ENCODE results near the gene MOSPD3. TPM values are rescaled to one million over a fixed set of nuclear protein-coding genes. Genes with fewer than 3 reads are reported as not detected.
"Not testable (repeated sequence)": the region's sequence is repeated elsewhere in the genome, so short reads cannot be mapped to it uniquely, and the experiment has no call there.

MOSPD3 gene
- 10 to 100 TPM; 15.3 to 18.6 TPM for total RNA-seq
- long read RNA-seq, transcript MOSPD3-201 (6 exons, 1,053 nt): major isoform, 5 of 13 reads
- long read RNA-seq, partial matches to known transcripts: 0 of 13 reads
- long read RNA-seq, other reads (novel, unspliced or antisense): 3 of 13 reads

GRCh38 chr7:100611983-100612729 lies at the start of gene MOSPD3:
MOSPD3 (plus strand) TSS chr7:100612540; CDS start chr7:100612792, 252 bp downstream.
- intact Hi-C loops (cut with DNase I, micrococcal nuclease): no loop called here
- peak; percentile 99 for DNase-seq
- peak; percentile 93 for ATAC-seq

GRCh38 chr7:100563100-100563564 lies 49.2 kb upstream of the MOSPD3 start:
- ATAC-seq: no peak
- no peak for DNase-seq
- intact Hi-C loops (cut with DNase I, micrococcal nuclease): no loop called here

GRCh38 chr7:100563809-100564400 lies 48.4 kb upstream of the MOSPD3 start:
- DNase-seq: peak; percentile 70 to 92
- intact Hi-C loops (cut with DNase I, micrococcal nuclease): no loop called here
- peak; percentile 32 for ATAC-seq

GRCh38 chr7:100564405-100564804 lies 47.9 kb upstream of the MOSPD3 start:
- intact Hi-C loops (cut with DNase I, micrococcal nuclease); DNase-seq; ATAC-seq: not testable (repeated sequence)

- intact Hi-C loops (cut with DNase I, micrococcal nuclease): no loop called here
- ATAC-seq: no peak
- no peak for DNase-seq
Measured at GRCh38 chr7:100565133-100565571, 47.2 kb upstream of the MOSPD3 start.

GRCh38 chr7:100566018-100566531 lies 46.3 kb upstream of the MOSPD3 start:
- no peak for DNase-seq
- intact Hi-C loops (cut with DNase I, micrococcal nuclease): no loop called here
- no peak for ATAC-seq

- DNase-seq (no peak), ATAC-seq (no peak)
- intact Hi-C loops (cut with DNase I, micrococcal nuclease): no loop called here
Measured at GRCh38 chr7:100567031-100567730, 45.2 kb upstream of the MOSPD3 start.

GRCh38 chr7:100567751-100568175 lies 44.6 kb upstream of the MOSPD3 start:
- ATAC-seq: peak; percentile 2
- DNase-seq: no peak
- intact Hi-C loops (cut with DNase I, micrococcal nuclease): no loop called here

GRCh38 chr7:100568176-100568895 lies 44.0 kb upstream of the MOSPD3 start:
- peak; percentile 73 to 76 for DNase-seq
- ATAC-seq: peak; percentile 59
- intact Hi-C loops (cut with DNase I, micrococcal nuclease): no loop called here

GRCh38 chr7:100568896-100569844 lies 43.2 kb upstream of the MOSPD3 start:
- intact Hi-C loops (cut with DNase I, micrococcal nuclease): no loop called here
- ATAC-seq (peak; percentile 46), DNase-seq (peak; percentile 68 to 77)

- DNase-seq: peak in 1 of 2 donors; percentile 24
- intact Hi-C loops (cut with DNase I, micrococcal nuclease): no loop called here
- no peak for ATAC-seq
Measured at GRCh38 chr7:100570954-100571828, 41.1 kb upstream of the MOSPD3 start.

- intact Hi-C loops (cut with DNase I, micrococcal nuclease): no loop called here
- DNase-seq: peak in 1 of 2 donors; percentile 13
- ATAC-seq: no peak
Measured at GRCh38 chr7:100571829-100572116, 40.6 kb upstream of the MOSPD3 start.

- ATAC-seq (no peak), DNase-seq (peak in 1 of 2 donors; percentile 5)
- intact Hi-C loops (cut with DNase I, micrococcal nuclease): no loop called here
Measured at GRCh38 chr7:100572281-100572948, 39.9 kb upstream of the MOSPD3 start.

GRCh38 chr7:100572949-100573675 lies 39.2 kb upstream of the MOSPD3 start:
- DNase-seq: no peak
- no peak for ATAC-seq
- intact Hi-C loops (cut with DNase I, micrococcal nuclease): no loop called here

- intact Hi-C loops (cut with DNase I, micrococcal nuclease): no loop called here
- DNase-seq (no peak), ATAC-seq (no peak)
Measured at GRCh38 chr7:100573691-100574361, 38.5 kb upstream of the MOSPD3 start, which contains the start of gene SAP25. SAP25 (minus strand) TSS chr7:100573900; CDS start chr7:100573742, 158 bp downstream.
